Fibroblast of lung (primary cell): ENCODE measurements around the gene CIDEB.
"Not testable (repeated sequence)": the region's sequence is repeated elsewhere in the genome, so short reads cannot be mapped to it uniquely, and the experiment has no call there.

Experiments
- EZH2 ChIP-seq: IDR thresholded peaks from 2 replicates; pipeline ENCODE4 v1.5.1; 2012; ENCODE audit warnings: low read length, control low read depth, mild to moderate bottlenecking; ENCODE audit errors: missing control alignments
- TF ChIP-seq, protein P1 (sequence below), 2 donors: IDR thresholded peaks in 1 of 2; conservative IDR thresholded peaks in 1 of 2; 1 replicate in 1 of 2; 2 replicates in 1 of 2; pipeline ENCODE4 v1.5.1; 2011 to 2012; ENCODE audit warnings: low read length in 2 of 2, control low read depth in 1 of 2, inconsistent platforms in 1 of 2, low read depth in 1 of 2, mild to moderate bottlenecking in 1 of 2

DNA sequence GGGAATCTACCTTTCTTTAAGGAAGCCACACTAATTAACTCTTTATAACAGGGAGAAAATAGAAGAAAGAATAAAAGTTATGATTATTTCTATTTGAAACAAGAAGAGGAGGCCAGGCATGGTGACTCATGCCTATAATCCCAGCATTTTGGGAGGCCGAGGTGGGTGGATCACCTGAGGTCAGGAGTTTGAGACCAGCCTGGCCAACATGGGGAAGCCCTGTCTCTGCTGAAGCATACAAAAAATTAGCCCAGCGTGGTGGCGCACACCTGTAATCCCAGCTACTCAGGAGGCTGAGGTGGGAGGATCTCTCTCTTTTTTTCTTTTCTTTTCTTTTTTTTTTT is 46.7 kb upstream of the CIDEB start:
- TF ChIP-seq, protein P1, sequence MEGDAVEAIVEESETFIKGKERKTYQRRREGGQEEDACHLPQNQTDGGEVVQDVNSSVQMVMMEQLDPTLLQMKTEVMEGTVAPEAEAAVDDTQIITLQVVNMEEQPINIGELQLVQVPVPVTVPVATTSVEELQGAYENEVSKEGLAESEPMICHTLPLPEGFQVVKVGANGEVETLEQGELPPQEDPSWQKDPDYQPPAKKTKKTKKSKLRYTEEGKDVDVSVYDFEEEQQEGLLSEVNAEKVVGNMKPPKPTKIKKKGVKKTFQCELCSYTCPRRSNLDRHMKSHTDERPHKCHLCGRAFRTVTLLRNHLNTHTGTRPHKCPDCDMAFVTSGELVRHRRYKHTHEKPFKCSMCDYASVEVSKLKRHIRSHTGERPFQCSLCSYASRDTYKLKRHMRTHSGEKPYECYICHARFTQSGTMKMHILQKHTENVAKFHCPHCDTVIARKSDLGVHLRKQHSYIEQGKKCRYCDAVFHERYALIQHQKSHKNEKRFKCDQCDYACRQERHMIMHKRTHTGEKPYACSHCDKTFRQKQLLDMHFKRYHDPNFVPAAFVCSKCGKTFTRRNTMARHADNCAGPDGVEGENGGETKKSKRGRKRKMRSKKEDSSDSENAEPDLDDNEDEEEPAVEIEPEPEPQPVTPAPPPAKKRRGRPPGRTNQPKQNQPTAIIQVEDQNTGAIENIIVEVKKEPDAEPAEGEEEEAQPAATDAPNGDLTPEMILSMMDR (conservative IDR thresholded peaks at IDR 0.05 in 1 of 2, IDR thresholded peaks at IDR 0.05 in 1 of 2; ENCODE audit: low read depth in 1 of 2, low read length in 2 of 2): not testable (repeated sequence)
- TF ChIP-seq EZH2: not testable (repeated sequence)
